Activated naive CD8-positive, alpha-beta T cell (primary cell): ENCODE measurements around the gene PIGBOS1.

Experiments
- H3K27ac Mint-ChIP-seq: one replicate; pipeline ENCODE4 v1.8.0; 2021; ENCODE audit warnings: mixed read lengths
- H3K27me3 Mint-ChIP-seq: one replicate; pipeline ENCODE4 v1.8.0; 2021; ENCODE audit warnings: mixed read lengths
- H3K36me3 Mint-ChIP-seq: one replicate; pipeline ENCODE4 v1.8.0; 2021; ENCODE audit warnings: mixed read lengths
- H3K4me1 Mint-ChIP-seq: one replicate; pipeline ENCODE4 v1.8.0; 2021; ENCODE audit warnings: low read depth, mixed read lengths
- H3K4me3 Mint-ChIP-seq: one replicate; pipeline ENCODE4 v1.8.0; 2021; ENCODE audit warnings: mild to moderate bottlenecking, mixed read lengths
- H3K9me3 Mint-ChIP-seq: one replicate; pipeline ENCODE4 v1.8.0; 2021; ENCODE audit warnings: low read depth, mixed read lengths

Gene PIGBOS1

GRCh38 chr15:55318588-55319494 is at the start of gene PIGBOS1, which contains the start of gene PIGB:
Gene PIGBOS1, minus strand, starts transcription at chr15:55319123. Its CDS starts 1,331 bp downstream, at chr15:55317792.
Gene PIGB, plus strand, starts transcription at chr15:55319222. Its CDS starts 29 bp downstream, at chr15:55319251.
- peak within 1 kb of the TSS; percentile 99 for H3K27ac Mint-ChIP-seq
- H3K4me3 Mint-ChIP-seq = peak within 1 kb of the TSS; percentile 98
- H3K36me3 Mint-ChIP-seq = peaks cover 5% of the 10 kb centered on the region
- H3K27me3 Mint-ChIP-seq = no peaks in the 10 kb centered on the region
- peaks cover 64% of the 10 kb centered on the region for H3K4me1 Mint-ChIP-seq
- no peaks in the 10 kb centered on the region for H3K9me3 Mint-ChIP-seq

- Mint-ChIP-seq H3K4me1 (no peaks in the 10 kb centered on the region), H3K9me3 (no peaks in the 10 kb centered on the region), H3K27ac (no peak overlapping the region), H3K36me3 (peaks cover 2% of the 10 kb centered on the region), H3K27me3 (no peaks in the 10 kb centered on the region), H3K4me3 (no peak overlapping the region)
Observed at GRCh38 chr15:55366981-55367380, 48.1 kb upstream of the PIGBOS1 start.

DNA sequence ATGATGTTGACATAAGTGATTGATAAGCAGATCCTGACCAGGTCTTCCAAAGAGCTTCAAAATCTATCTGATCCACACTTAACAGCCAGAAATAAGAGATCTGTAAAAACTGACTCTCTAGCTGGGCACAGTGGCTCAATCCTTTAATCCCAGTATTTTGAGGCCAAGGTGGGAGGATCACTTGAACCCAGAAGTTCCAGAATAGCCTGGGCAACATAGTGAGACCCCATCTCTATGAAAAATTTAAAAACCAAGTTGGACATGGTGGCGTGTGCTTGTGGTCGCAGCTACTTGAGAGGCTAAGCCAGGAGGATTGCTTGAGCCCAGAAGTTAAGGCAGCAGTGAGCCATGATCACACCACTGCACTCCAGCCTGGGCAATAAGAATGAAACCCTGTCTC is 43.7 kb upstream of the PIGBOS1 start:
- no peaks in the 10 kb centered on the region for H3K4me1 Mint-ChIP-seq
- H3K4me3 Mint-ChIP-seq = no peak overlapping the region
- no peaks in the 10 kb centered on the region for H3K9me3 Mint-ChIP-seq
- no peaks in the 10 kb centered on the region for H3K27me3 Mint-ChIP-seq
- H3K36me3 Mint-ChIP-seq = peaks cover 2% of the 10 kb centered on the region
- no peak overlapping the region for H3K27ac Mint-ChIP-seq

DNA sequence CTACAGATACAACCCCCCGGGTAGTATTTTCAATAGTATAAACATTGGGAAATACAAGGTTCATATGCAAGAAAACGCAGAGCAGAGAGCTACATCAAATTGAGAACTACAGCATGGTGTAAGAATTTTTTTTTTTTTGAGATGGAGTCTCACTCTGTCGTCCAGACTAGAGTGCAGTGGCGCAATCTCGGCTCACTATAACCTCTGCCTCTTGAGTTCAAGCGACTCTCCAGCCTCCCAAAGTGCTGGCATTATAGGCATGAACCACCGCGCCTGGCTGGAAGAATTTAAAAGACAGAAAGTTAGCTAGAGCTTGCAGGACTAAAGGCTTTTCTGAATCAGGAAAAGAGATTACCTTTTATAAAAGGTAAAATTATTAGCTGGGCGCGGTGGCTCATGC is 42.1 kb upstream of the PIGBOS1 start:
- no peak overlapping the region for H3K4me3 Mint-ChIP-seq
- H3K27ac Mint-ChIP-seq = no peak overlapping the region
- no peaks in the 10 kb centered on the region for H3K27me3 Mint-ChIP-seq
- H3K36me3 Mint-ChIP-seq = peaks cover 7% of the 10 kb centered on the region
- H3K4me1 Mint-ChIP-seq = no peaks in the 10 kb centered on the region
- H3K9me3 Mint-ChIP-seq = no peaks in the 10 kb centered on the region

- Mint-ChIP-seq H3K36me3 (peaks cover 7% of the 10 kb centered on the region), H3K27ac (peak overlapping the region; percentile 35)
Observed at GRCh38 chr15:55360256-55360655, 41.3 kb upstream of the PIGBOS1 start.

DNA sequence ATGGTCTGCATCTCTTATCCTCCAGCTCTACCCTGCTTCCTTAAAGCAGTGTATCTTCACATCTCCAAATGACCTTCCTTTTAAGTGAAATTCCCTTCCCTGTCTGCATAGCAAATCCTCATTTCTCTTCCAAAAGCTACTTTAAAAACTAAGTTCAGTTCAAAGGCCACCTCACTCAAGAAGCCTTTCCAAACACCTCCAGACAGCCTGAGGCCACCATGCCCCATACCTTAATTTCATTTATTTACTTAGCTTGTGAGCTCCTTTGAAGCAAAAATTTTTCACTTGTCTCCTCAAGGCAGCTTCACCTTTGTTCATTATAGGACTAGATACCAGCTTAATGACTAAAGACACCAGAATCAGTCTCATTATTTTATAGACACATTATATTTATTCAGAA is 39.5 kb upstream of the PIGBOS1 start:
- H3K27me3 Mint-ChIP-seq = no peaks in the 10 kb centered on the region
- H3K4me3 Mint-ChIP-seq = no peak overlapping the region
- no peaks in the 10 kb centered on the region for H3K9me3 Mint-ChIP-seq
- no peaks in the 10 kb centered on the region for H3K4me1 Mint-ChIP-seq
- H3K36me3 Mint-ChIP-seq = peaks cover 7% of the 10 kb centered on the region
- no peak overlapping the region for H3K27ac Mint-ChIP-seq

More at GRCh38 chr15:55360256-55360655, 41.3 kb upstream of the PIGBOS1 start:
- no peaks in the 10 kb centered on the region for H3K9me3 Mint-ChIP-seq
- H3K27me3 Mint-ChIP-seq = no peaks in the 10 kb centered on the region
- H3K4me1 Mint-ChIP-seq = no peaks in the 10 kb centered on the region
- no peak overlapping the region for H3K4me3 Mint-ChIP-seq

DNA sequence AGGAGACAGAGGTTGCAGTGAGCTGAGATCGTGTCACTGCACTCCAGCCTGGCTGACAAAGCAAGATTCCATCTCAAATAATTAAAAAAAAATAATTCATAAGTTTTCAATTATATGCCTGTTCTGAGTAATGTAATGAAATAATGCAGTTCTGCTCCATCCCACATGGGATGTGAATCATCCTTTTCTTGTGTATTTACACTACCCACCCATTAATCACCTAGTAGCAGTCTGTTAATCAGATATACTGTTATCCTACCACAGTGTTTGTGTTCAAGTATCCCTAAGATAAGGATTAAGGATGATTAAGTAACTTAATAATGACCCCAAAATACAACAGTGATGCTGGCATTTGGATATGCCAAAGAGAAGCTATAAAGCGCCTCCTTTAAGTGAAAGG is 38.9 kb upstream of the PIGBOS1 start:
- peaks cover 7% of the 10 kb centered on the region for H3K36me3 Mint-ChIP-seq
- no peaks in the 10 kb centered on the region for H3K4me1 Mint-ChIP-seq
- H3K9me3 Mint-ChIP-seq = no peaks in the 10 kb centered on the region
- no peaks in the 10 kb centered on the region for H3K27me3 Mint-ChIP-seq
- H3K27ac Mint-ChIP-seq = no peak overlapping the region
- no peak overlapping the region for H3K4me3 Mint-ChIP-seq

GRCh38 chr15:55356985-55357585 is 38.2 kb upstream of the PIGBOS1 start:
- Mint-ChIP-seq H3K27me3 (no peaks in the 10 kb centered on the region), H3K4me3 (no peak overlapping the region), H3K27ac (no peak overlapping the region), H3K9me3 (no peaks in the 10 kb centered on the region), H3K4me1 (no peaks in the 10 kb centered on the region), H3K36me3 (peaks cover 7% of the 10 kb centered on the region)

- no peaks in the 10 kb centered on the region for H3K9me3 Mint-ChIP-seq
- H3K4me1 Mint-ChIP-seq = no peaks in the 10 kb centered on the region
- no peaks in the 10 kb centered on the region for H3K27me3 Mint-ChIP-seq
- H3K4me3 Mint-ChIP-seq = no peak overlapping the region
- no peak overlapping the region for H3K27ac Mint-ChIP-seq
- peaks cover 8% of the 10 kb centered on the region for H3K36me3 Mint-ChIP-seq
Observed at GRCh38 chr15:55353025-55353424, 34.1 kb upstream of the PIGBOS1 start.

DNA sequence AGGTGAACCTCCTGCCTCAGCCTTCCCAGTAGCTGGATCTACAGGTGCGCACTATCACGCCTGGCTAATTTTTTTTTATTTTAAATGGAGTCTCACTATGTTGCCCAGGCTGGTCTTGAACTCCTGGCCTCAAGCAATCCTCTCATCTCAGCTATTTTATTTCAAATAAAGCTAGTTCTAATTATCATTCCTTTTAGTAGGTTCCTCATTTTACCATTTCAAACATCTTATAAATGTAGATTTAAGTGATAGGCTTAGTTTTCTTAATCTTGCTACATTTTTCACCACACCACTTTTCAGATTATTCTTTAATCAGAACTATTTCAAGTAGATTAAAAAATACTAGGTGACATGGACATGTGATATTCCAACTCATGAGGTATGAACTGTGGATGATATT is 30.4 kb upstream of the PIGBOS1 start:
- Mint-ChIP-seq H3K36me3 (peaks cover 8% of the 10 kb centered on the region), H3K4me3 (no peak overlapping the region), H3K4me1 (no peaks in the 10 kb centered on the region), H3K27me3 (no peaks in the 10 kb centered on the region), H3K9me3 (no peaks in the 10 kb centered on the region), H3K27ac (no peak overlapping the region)

- no peaks in the 10 kb centered on the region for H3K27me3 Mint-ChIP-seq
- no peak overlapping the region for H3K27ac Mint-ChIP-seq
- H3K36me3 Mint-ChIP-seq = peaks cover 16% of the 10 kb centered on the region
- H3K9me3 Mint-ChIP-seq = no peaks in the 10 kb centered on the region
- H3K4me3 Mint-ChIP-seq = no peak overlapping the region
- no peaks in the 10 kb centered on the region for H3K4me1 Mint-ChIP-seq
Observed at GRCh38 chr15:55348281-55348778, 29.4 kb upstream of the PIGBOS1 start.

- Mint-ChIP-seq H3K9me3 (no peaks in the 10 kb centered on the region), H3K36me3 (peaks cover 17% of the 10 kb centered on the region), H3K27ac (no peak overlapping the region), H3K4me1 (no peaks in the 10 kb centered on the region), H3K27me3 (no peaks in the 10 kb centered on the region), H3K4me3 (no peak overlapping the region)
Observed at GRCh38 chr15:55344206-55344605, 25.3 kb upstream of the PIGBOS1 start.

GRCh38 chr15:55343168-55343567 is 24.2 kb upstream of the PIGBOS1 start:
- H3K27ac Mint-ChIP-seq = no peak overlapping the region
- no peaks in the 10 kb centered on the region for H3K4me1 Mint-ChIP-seq
- H3K36me3 Mint-ChIP-seq = peaks cover 17% of the 10 kb centered on the region
- no peaks in the 10 kb centered on the region for H3K9me3 Mint-ChIP-seq
- no peaks in the 10 kb centered on the region for H3K27me3 Mint-ChIP-seq
- no peak overlapping the region for H3K4me3 Mint-ChIP-seq

DNA sequence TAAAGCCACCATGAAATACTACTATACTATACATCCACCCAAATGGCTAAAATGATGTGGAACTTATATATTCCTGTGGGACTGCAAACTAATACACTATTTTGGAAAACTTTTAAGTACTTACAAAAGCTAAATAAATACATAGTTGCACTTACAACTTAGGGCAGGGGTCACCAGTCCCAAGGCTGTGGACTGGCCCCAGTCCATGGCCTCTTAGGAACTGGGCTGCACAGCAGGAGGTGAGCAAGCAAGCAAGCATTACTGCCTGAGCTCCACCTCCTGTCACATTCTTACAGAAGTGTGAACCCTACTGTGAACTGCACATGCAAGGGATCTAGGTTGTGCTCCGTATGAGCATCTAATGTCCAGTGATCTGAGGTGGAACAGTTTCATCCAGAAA is 18.2 kb upstream of the PIGBOS1 start:
- peaks cover 19% of the 10 kb centered on the region for H3K36me3 Mint-ChIP-seq
- H3K27me3 Mint-ChIP-seq = no peaks in the 10 kb centered on the region
- H3K4me1 Mint-ChIP-seq = no peaks in the 10 kb centered on the region
- no peaks in the 10 kb centered on the region for H3K9me3 Mint-ChIP-seq
- H3K27ac Mint-ChIP-seq = no peak overlapping the region
- no peak overlapping the region for H3K4me3 Mint-ChIP-seq

DNA sequence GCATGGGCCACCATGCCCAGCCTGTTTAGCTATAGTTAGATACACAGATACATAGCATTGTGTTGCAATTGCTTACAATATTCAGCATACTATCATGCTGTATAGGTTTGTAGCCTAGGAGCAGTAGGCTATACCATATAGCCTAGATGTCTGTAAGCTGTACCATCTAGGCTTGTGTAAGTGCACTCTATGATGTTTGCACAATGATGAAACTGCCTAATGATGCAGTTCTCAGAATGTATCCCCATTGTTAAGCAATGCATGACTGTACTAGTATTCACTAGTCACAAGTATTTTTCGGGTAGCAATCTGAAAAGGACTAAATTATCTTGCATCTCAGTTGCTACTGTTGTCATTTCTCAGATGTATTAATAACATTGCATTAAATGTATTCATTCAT is 16.1 kb upstream of the PIGBOS1 start:
- no peak overlapping the region for H3K4me3 Mint-ChIP-seq
- H3K4me1 Mint-ChIP-seq = no peaks in the 10 kb centered on the region
- H3K36me3 Mint-ChIP-seq = peaks cover 23% of the 10 kb centered on the region
- no peak overlapping the region for H3K27ac Mint-ChIP-seq
- H3K27me3 Mint-ChIP-seq = no peaks in the 10 kb centered on the region
- H3K9me3 Mint-ChIP-seq = no peaks in the 10 kb centered on the region
